HG03025 (cell line): ENCODE data around the gene MGAT5.

ENCODE experiments used
- ATAC-seq: cut with Tn5 transposase; IDR thresholded peaks from one replicate; pipeline ENCODE4 v1.9.1; 2021; ENCODE audit warnings: mild to moderate bottlenecking, moderate library complexity; ENCODE audit not compliant: unreplicated experiment, low FRiP score

MGAT5 gene

GRCh38 chr2:134253804-134254203 is at the start of gene MGAT5:
MGAT5 (plus strand) TSS chr2:134254072; CDS start chr2:134254404, 332 bp downstream.
- peak; percentile 6 for ATAC-seq

- no peak for ATAC-seq
Measured at GRCh38 chr2:134205087-134205486, 48.8 kb upstream of the MGAT5 start.

- no peak for ATAC-seq
Measured at GRCh38 chr2:134206031-134206430, 47.8 kb upstream of the MGAT5 start.

GRCh38 chr2:134206573-134206972 is 47.3 kb upstream of the MGAT5 start:
- ATAC-seq: no peak

- peak; percentile 73 for ATAC-seq
Measured at GRCh38 chr2:134207589-134208209, 46.2 kb upstream of the MGAT5 start.

GRCh38 chr2:134208825-134209224 is 45.0 kb upstream of the MGAT5 start:
- ATAC-seq: no peak

- ATAC-seq: no peak
Measured at GRCh38 chr2:134212746-134213145, 41.1 kb upstream of the MGAT5 start.

- ATAC-seq: no peak
Measured at GRCh38 chr2:134216152-134216829, 37.6 kb upstream of the MGAT5 start.

GRCh38 chr2:134217351-134217750 is 36.5 kb upstream of the MGAT5 start:
- ATAC-seq: peak; percentile 2

GRCh38 chr2:134217924-134218323 is 35.9 kb upstream of the MGAT5 start:
- peak; percentile 51 for ATAC-seq

GRCh38 chr2:134218414-134218813 is 35.5 kb upstream of the MGAT5 start:
- ATAC-seq: no peak

- ATAC-seq: peak; percentile 47
Measured at GRCh38 chr2:134218930-134219658, 34.8 kb upstream of the MGAT5 start.

GRCh38 chr2:134220344-134220974 is 33.4 kb upstream of the MGAT5 start:
- ATAC-seq: no peak

GRCh38 chr2:134224005-134224404 is 29.9 kb upstream of the MGAT5 start:
- ATAC-seq: no peak

GRCh38 chr2:134225173-134225572 is 28.7 kb upstream of the MGAT5 start:
- no peak for ATAC-seq

- no peak for ATAC-seq
Measured at GRCh38 chr2:134225841-134226240, 28.0 kb upstream of the MGAT5 start.

- ATAC-seq: no peak
Measured at GRCh38 chr2:134226601-134227000, 27.3 kb upstream of the MGAT5 start.

GRCh38 chr2:134227666-134228065 is 26.2 kb upstream of the MGAT5 start:
- no peak for ATAC-seq

GRCh38 chr2:134228493-134228903 is 25.4 kb upstream of the MGAT5 start:
- ATAC-seq: no peak

GRCh38 chr2:134229540-134229939 is 24.3 kb upstream of the MGAT5 start:
- ATAC-seq: no peak

- ATAC-seq: no peak
Measured at GRCh38 chr2:134230885-134231284, 23.0 kb upstream of the MGAT5 start.
